Measurements from ENCODE around the gene HEMK1. TPM values are rescaled to one million over a fixed set of nuclear protein-coding genes. Genes with fewer than 3 reads are reported as not detected.

HEMK1 gene
- 7.3 and 9.3 TPM in 2 replicates for total RNA-seq (2014; rRNA removed; shearing (Covaris generic))

- peak within 1 kb of the TSS; percentile 57 for H3K4me3 ChIP-seq
- peak; percentile 96 to 97 for DNase-seq (ENCODE audit: low read depth in 1 of 2, low spot score in 2 of 2)
- H3K27ac ChIP-seq: peak within 1 kb of the TSS; percentile 40; the same call in 1 of the 2 replicates
- H3K4me1 ChIP-seq (replicated peaks): peaks cover 26% of the 10 kb centered on the region
- no peaks in the 10 kb centered on the region for H3K27me3 ChIP-seq (replicated peaks)
- H3K9me3 ChIP-seq (replicated peaks): no peaks in the 10 kb centered on the region
- 0 out of 2 replicates have a peak, but pooled peaks cover 7% of the 10 kb centered on the region for H3K36me3 ChIP-seq
Measured at GRCh38 chr3:50568947-50569749, at the start of gene HEMK1. HEMK1 (plus strand) TSS chr3:50569522; CDS start chr3:50571105, 1,583 bp downstream.

- H3K9me3 ChIP-seq (replicated peaks): no peaks in the 10 kb centered on the region
- no peak overlapping the region for H3K4me3 ChIP-seq
- H3K4me1 ChIP-seq (replicated peaks): no peaks in the 10 kb centered on the region
- no peak overlapping the region for H3K27ac ChIP-seq
- peaks cover 8% of the 10 kb centered on the region; the same call in 1 of the 2 replicates for H3K27me3 ChIP-seq (replicated peaks)
- H3K36me3 ChIP-seq: no peaks in the 10 kb centered on the region
- DNase-seq (ENCODE audit: low read depth in 1 of 2, low spot score in 2 of 2): no peak
Measured at GRCh38 chr3:50520849-50521248, 48.5 kb upstream of the HEMK1 start.

GRCh38 chr3:50521572-50521971, 47.8 kb upstream of the HEMK1 start:
- peaks cover 6% of the 10 kb centered on the region; the same call in 1 of the 2 replicates for H3K27me3 ChIP-seq (replicated peaks)
- no peak overlapping the region for H3K4me3 ChIP-seq
- no peaks in the 10 kb centered on the region for H3K36me3 ChIP-seq
- H3K4me1 ChIP-seq (replicated peaks): no peaks in the 10 kb centered on the region
- H3K27ac ChIP-seq: no peak overlapping the region
- DNase-seq (ENCODE audit: low read depth in 1 of 2, low spot score in 2 of 2): no peak
- no peaks in the 10 kb centered on the region for H3K9me3 ChIP-seq (replicated peaks)

GRCh38 chr3:50523279-50523811, 46.0 kb upstream of the HEMK1 start:
- Histone ChIP-seq H3K4me3 (no peak overlapping the region), H3K4me1 (replicated peaks) (no peaks in the 10 kb centered on the region), H3K27me3 (replicated peaks) (peaks cover 6% of the 10 kb centered on the region; the same call in 1 of the 2 replicates), H3K36me3 (no peaks in the 10 kb centered on the region), H3K27ac (no peak overlapping the region), H3K9me3 (replicated peaks) (no peaks in the 10 kb centered on the region)
- DNase-seq (ENCODE audit: low read depth in 1 of 2, low spot score in 2 of 2): no peak

GRCh38 chr3:50524746-50525145, 44.6 kb upstream of the HEMK1 start:
- no peaks in the 10 kb centered on the region for H3K36me3 ChIP-seq
- no peak overlapping the region for H3K27ac ChIP-seq
- no peak overlapping the region for H3K4me3 ChIP-seq
- no peaks in the 10 kb centered on the region for H3K9me3 ChIP-seq (replicated peaks)
- H3K27me3 ChIP-seq (replicated peaks): peaks cover 6% of the 10 kb centered on the region
- DNase-seq (ENCODE audit: low read depth in 1 of 2, low spot score in 2 of 2): no peak
- H3K4me1 ChIP-seq (replicated peaks): no peaks in the 10 kb centered on the region

GRCh38 chr3:50525191-50525910, 44.0 kb upstream of the HEMK1 start:
- Histone ChIP-seq H3K36me3 (no peaks in the 10 kb centered on the region), H3K4me3 (no peak overlapping the region), H3K27me3 (replicated peaks) (peaks cover 9% of the 10 kb centered on the region), H3K9me3 (replicated peaks) (no peaks in the 10 kb centered on the region), H3K27ac (no peak overlapping the region), H3K4me1 (replicated peaks) (no peaks in the 10 kb centered on the region)
- no peak for DNase-seq (ENCODE audit: low read depth in 1 of 2, low spot score in 2 of 2)

- no peak overlapping the region for H3K4me3 ChIP-seq
- peaks cover 11% of the 10 kb centered on the region for H3K27me3 ChIP-seq (replicated peaks)
- no peak overlapping the region for H3K27ac ChIP-seq
- no peaks in the 10 kb centered on the region for H3K36me3 ChIP-seq
- H3K4me1 ChIP-seq (replicated peaks): no peaks in the 10 kb centered on the region
- DNase-seq (ENCODE audit: low read depth in 1 of 2, low spot score in 2 of 2): no peak
- no peaks in the 10 kb centered on the region for H3K9me3 ChIP-seq (replicated peaks)
Measured at GRCh38 chr3:50525987-50526386, 43.3 kb upstream of the HEMK1 start.

- Histone ChIP-seq H3K36me3 (no peaks in the 10 kb centered on the region), H3K27me3 (replicated peaks) (peaks cover 6% of the 10 kb centered on the region), H3K4me3 (no peak overlapping the region), H3K4me1 (replicated peaks) (no peaks in the 10 kb centered on the region), H3K27ac (no peak overlapping the region), H3K9me3 (replicated peaks) (no peaks in the 10 kb centered on the region)
- no peak for DNase-seq (ENCODE audit: low read depth in 1 of 2, low spot score in 2 of 2)
Measured at GRCh38 chr3:50530001-50530970, 39.0 kb upstream of the HEMK1 start.

- Histone ChIP-seq H3K4me1 (replicated peaks) (no peaks in the 10 kb centered on the region), H3K27me3 (replicated peaks) (peaks cover 6% of the 10 kb centered on the region), H3K9me3 (replicated peaks) (no peaks in the 10 kb centered on the region), H3K36me3 (no peaks in the 10 kb centered on the region), H3K27ac (no peak overlapping the region), H3K4me3 (no peak overlapping the region)
- no peak for DNase-seq (ENCODE audit: low read depth in 1 of 2, low spot score in 2 of 2)
Measured at GRCh38 chr3:50531201-50531600, 38.1 kb upstream of the HEMK1 start.

GRCh38 chr3:50532062-50532705, 37.1 kb upstream of the HEMK1 start:
- DNase-seq (ENCODE audit: low read depth in 1 of 2, low spot score in 2 of 2): no peak
- no peaks in the 10 kb centered on the region for H3K9me3 ChIP-seq (replicated peaks)
- H3K36me3 ChIP-seq: no peaks in the 10 kb centered on the region
- no peaks in the 10 kb centered on the region for H3K4me1 ChIP-seq (replicated peaks)
- H3K27ac ChIP-seq: no peak overlapping the region
- no peak overlapping the region for H3K4me3 ChIP-seq
- H3K27me3 ChIP-seq (replicated peaks): peaks cover 6% of the 10 kb centered on the region

GRCh38 chr3:50533316-50533715, 36.0 kb upstream of the HEMK1 start:
- no peak for DNase-seq (ENCODE audit: low read depth in 1 of 2, low spot score in 2 of 2)
- H3K27me3 ChIP-seq (replicated peaks): peaks cover 6% of the 10 kb centered on the region
- no peak overlapping the region for H3K27ac ChIP-seq
- H3K36me3 ChIP-seq: no peaks in the 10 kb centered on the region
- no peaks in the 10 kb centered on the region for H3K9me3 ChIP-seq (replicated peaks)
- H3K4me1 ChIP-seq (replicated peaks): no peaks in the 10 kb centered on the region
- no peak overlapping the region for H3K4me3 ChIP-seq

- no peak for DNase-seq (ENCODE audit: low read depth in 1 of 2, low spot score in 2 of 2)
- Histone ChIP-seq H3K36me3 (no peaks in the 10 kb centered on the region), H3K27ac (no peak overlapping the region), H3K27me3 (replicated peaks) (peaks cover 6% of the 10 kb centered on the region), H3K9me3 (replicated peaks) (no peaks in the 10 kb centered on the region), H3K4me1 (replicated peaks) (no peaks in the 10 kb centered on the region), H3K4me3 (no peak overlapping the region)
Measured at GRCh38 chr3:50533807-50534461, 35.4 kb upstream of the HEMK1 start.

Measured in SJSA1 (cell line).